Activated CD8-positive, alpha-beta memory T cell treated with anti-CD3 and anti-CD28 coated beads, Interleukin-2, amount 50 U/mL, for 4 hours (primary cell): ENCODE results near the gene PPAN.

Experiments used
- DNase-seq: peaks from one replicate; pipeline ENCODE4 v3.0.0-alpha.2; 2020

PPAN gene

DNA sequence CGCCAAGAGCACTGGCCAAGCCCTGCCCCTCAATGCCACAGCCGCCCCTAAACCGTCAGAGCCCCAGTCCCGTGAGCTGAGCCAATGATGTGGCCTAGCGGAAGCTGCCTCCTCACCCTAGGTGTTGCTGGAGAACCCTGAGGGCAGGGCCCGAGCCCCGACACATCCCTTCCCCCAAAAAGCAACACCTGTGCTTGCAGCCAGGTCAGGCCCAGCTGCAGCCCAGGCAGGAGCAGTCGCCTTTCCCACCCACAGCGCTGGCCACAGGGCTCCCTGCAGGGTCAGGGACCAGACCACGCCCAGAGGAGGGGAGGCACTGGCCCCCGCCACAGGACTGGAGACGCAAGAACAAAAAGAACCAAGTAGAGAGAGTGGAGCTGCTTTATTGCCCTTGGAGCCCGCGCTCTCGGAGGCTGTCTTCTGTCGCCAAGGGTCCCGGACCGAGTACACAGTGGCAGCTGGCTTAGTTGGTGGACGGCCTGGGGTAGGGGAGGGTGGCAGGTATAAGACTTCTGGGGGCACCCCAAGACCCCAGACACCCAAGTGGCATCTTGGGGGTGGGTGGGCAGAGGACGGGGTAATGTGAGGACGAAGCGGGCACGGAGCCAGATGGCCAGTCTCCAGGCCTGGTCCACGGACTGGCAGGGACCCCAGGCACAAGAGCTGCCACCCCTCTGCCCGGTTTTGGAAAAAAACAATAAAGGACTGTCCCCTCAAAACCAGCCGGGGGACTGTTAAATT, 8.7 kb downstream of the PPAN start:
- DNase-seq = peak; percentile 29

DNA sequence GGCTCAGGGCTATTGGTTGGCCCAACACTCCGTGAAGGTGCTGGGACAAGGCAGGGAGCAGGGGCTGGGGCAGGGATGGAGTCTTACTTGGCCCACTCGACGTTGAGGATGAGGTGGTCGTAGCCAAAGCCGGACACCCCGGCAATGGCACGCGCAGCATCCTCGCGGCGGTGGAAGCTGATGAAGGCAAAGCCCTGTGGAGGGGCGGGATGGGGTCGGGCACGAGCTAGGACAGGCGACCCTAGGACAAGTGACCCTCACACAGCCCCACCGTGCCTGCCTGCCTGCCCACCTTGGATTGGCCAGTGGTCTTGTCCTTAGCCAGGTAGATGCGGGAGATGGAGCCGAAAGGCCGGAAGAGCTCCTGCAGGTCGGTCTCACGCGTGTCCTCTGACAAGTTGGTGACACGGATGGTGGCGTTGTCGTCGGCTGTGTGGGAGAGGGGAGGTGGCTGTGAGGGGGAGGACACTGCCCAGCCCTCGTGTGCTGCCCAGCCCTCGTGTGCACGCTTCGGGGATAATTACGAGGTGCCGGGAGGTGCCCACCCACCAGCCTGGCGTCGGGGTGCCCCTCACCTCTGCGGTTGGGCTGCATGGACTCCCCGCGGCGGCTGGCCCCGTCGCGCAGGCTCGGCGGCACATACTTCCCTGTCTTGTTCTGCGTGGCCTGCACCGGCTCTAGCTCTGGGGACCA, 9.4 kb downstream of the PPAN start:
- no peak for DNase-seq

DNA sequence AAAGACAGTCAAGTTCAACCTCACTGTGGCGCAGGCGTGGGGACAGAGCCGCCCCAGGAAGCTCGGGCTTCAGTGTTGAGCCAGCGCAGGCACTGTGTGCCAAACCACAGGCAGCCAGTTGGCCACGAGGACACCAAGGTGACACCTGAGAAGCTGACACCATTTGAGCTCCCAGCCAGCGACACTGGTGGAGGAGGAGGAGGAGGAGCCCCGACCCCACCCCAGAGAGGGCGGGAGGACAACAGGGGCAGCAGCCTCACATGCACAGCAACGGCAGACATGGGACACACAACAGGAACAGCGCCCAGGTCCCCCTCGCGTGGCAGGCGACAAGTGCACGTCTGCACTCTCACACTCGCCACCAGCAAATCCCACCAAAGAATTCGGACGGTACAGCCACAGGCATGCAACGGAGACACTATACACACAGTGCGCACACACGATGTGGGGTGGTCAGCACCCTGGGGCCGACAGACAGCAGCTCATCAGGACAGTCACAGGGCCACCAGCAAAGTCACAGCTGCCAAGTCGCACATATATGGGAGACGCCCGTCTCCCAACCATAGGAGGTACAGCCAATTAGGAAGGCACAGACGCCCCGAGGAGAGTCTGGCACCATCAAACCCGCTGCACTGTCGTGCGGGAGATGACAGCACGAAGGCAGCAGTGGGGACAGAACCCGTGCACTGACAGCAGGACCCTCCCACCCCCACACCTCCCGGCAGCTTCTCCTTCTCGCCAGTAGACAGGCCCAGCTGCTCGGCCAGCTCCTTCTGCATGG, 10.1 kb downstream of the PPAN start:
- DNase-seq = no peak

DNA sequence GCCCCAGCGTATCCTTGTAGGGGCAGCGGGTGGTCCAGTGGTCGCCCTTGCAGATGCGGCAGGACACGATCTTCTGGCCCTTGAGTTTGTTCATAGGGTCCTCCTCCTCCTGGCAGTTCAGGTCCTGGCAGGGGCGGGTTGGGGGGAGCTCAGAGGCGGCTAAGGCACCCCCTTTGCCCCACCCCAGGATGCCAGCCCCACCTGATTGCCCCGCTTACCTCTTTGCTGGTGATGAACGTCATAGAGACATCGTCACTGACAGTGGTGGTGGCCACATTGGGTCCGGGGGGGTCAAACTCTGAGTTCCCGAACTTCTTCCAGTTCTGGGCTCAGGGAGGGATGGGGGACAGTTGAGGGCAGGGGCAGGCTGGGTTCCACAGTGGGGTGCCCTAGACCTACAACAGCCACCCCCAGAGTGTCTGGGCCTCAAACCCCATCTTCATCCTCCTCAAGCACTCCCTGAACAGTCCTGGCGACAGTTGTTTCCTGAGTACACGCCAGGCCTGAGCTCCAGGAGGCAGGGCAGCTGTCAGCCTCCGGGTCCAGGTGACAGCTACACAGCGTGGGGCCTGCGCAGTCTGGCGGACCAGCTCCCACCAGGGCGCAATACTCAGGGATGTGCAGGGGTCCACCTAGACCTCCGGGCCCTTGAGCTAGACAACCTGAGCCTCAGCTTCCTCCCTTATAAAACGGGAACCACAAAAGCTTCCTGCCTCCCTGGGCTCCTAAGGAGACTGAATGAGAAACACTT, 10.9 kb downstream of the PPAN start:
- no peak for DNase-seq

DNA sequence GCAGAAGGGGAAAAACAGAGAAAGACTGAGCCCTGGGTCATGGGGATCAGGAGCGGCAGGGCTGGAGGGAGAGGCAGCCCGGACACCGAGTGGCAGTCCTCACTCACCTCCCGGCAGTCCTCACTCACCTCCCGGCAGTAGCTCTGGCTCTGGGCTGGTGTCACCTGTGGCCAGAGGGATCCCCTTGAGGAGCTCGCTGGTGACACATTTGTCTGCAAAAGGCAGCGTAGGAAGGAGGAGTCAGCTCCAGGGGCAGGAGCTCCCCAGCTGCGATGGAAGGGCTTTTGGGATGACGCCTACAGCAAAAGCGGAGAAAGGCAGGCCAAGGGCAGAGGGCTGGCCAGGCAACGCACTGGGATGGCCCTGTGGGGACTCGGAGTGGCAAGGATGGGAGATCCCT, 12.8 kb downstream of the PPAN start:
- DNase-seq = no peak

DNA sequence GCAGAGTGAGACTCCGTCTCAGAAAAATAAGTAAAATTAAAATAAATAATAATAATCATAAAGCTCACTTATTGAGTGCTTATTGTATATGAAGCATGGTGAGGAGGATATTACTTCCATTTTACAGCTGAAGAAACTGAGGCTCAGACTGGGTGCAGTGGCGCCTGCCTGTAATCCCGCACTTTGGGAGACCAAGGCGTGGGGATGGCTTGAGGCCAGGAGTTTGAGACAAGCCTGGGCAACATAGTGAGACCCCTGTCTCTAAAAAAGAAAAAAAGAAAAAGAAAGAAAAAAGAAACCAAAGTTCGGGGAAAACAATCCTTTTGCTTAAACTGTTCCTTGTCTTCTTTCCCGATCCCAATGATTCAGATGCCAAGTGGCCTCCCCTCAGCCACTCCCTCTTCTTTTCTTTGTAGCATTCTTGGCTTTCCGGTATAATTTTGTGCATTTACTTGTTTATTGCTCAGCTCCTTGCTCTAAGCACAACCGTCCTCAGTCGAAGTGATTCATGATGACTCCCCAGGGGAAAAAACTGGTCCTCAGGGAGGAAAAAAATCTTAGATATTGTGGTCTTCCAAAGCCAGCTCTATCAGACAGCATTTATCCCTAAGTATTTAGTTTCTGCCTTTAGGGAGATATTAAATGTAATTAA, 14.5 kb downstream of the PPAN start:
- no peak for DNase-seq

DNA sequence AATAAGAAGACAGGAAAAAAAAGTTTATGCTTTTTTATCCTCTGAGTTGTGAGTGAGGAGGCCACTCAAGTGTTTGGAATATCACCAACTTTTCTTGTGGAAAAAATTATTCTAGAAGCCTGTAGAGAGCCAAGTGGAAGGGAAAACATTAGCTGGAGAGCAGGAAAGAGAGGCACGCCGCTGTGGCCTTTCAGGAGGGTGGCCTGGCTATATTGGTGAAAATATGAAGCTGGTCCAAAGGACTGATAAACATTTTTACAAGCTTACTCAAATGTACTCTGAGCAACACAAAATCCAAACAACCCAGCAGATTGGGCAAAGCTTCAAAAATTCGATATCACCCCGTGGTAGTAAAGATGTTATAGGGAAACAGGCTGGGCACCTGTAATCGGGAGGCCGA, 15.9 kb downstream of the PPAN start:
- DNase-seq = no peak

DNA sequence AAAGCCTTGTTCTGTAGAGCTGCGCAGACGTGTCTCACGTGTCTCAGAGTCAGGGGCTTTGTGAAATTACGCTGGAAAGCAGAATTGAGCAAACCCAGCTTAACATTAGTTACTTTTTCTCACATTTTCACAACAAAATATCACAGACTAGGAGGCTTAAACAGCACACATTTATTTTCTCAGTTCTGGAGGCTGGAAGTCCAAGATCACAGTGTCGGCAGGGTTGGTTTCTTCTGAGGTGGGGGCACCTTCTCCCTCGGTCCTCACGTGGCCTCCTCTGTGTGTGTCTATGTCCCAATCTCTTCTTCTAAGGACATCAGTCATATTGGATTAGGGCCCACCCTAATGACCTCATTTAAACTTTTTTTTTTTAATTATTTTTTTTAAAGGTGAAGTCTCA, 18.3 kb downstream of the PPAN start:
- no peak for DNase-seq

DNA sequence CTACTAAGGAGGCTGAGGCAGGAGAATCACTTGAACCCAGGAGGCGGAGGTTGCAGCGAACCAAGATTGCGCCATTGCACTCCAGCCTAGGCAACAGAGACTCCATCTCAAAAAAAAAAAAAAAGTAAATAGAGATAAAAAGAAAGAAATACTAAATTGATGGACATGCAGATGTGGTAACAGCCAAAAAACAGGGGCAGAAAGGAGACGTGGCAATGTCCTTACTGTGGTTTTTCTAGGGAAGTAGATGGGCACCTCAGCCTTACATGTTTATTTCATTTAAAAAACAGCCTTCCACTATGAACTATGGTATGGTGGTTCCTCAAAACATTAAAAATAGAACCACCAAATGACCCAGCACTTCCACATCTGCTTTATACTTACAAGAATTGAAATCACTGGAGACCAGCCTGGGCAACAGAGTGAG, 20.1 kb downstream of the PPAN start:
- DNase-seq = no peak

DNA sequence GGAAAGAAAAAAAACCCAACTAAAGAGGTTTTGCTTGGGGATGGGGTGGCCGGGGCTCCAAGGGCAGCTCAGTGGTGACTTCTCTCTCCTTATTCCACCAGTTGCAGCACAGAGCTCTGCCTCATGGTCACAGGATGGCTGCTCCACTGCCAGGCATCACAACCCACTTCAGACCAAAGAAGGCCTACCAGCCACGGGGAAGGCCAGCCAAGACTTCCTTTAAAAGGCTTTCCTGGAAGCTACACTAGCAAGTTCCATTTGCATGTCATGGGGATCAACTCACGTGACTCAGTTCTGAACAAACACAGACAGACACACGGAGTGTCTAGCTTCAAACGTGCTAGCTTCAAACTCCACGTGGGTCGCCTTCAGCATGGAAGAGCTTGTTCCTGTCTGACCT, 26.7 kb downstream of the PPAN start:
- DNase-seq = no peak

DNA sequence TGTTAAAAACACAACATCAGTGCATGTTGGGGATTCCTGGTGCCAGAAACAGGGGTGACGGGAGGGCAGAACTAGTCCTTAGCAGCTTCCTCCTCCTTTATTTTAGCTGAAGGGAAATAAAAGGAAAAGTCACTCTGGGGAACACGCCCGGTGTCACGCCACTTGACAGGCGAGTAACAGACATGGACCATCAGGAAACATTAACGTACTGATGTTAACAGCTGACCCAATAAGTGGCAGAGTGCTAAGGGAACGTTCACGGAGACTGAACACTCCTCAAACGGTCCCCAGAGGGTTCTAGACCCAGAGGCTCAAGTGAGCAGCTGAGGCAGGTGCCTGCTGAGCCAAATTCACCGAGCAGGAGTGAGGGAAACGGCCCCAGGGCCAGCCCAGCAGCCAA, 27.4 kb downstream of the PPAN start:
- DNase-seq = no peak

DNA sequence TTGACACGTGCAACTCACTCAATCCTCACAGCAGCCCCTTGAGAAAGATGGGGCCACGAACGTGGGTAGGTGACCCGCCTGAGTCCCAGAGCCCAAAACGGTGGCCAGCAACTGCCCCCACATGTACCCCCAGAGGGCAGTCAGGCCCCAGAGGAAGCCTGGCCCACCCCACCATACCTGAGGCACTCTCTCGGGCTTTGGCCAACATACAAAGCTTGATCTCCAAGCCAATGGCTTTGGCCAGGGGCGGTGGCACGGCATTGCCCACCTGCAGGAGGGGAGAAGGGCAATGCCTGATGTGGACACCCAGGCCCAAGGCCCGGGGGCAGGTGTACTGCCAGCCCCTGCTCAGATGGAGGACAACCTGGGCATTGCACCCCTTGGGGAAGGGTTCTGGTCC, 27.9 kb downstream of the PPAN start:
- no peak for DNase-seq

DNA sequence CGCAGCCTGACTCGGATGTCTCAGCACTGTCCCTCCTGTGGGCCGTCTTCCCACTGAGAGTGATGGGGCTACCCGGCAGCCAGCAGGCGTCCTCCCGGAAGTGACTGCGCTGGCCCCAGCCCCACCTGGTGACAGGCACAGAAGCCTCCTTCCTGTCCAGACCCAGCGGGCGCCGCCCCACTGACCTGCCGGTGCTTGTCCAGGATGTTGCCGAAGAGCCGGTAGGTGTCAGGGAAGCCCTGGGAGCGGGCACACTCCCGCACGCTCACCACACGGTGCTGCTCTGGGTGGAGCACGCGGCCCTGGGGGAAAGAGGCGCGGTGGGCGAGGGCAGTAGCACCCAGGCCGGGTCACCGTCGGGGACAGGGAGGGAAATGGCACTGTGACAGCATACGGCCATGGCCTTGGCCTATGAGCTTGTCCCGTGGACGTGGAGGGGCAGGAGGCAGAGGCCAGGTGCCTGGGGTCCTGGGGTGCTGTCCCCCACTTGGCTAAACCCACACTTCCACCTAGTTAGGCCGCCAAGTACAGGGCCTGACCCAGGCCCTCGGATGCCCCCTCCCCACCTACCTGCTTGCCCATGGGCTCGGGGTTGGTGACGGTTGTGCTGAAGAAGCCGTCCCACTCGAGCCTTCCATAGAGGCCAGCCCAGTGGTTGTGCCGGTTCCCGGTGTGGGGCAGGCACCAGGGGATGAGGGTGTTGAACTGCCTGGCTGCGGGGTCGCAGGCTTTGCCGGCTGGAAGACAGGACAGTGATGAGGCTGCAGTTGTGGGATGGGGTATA, 29.6 kb downstream of the PPAN start:
- no peak for DNase-seq

DNA sequence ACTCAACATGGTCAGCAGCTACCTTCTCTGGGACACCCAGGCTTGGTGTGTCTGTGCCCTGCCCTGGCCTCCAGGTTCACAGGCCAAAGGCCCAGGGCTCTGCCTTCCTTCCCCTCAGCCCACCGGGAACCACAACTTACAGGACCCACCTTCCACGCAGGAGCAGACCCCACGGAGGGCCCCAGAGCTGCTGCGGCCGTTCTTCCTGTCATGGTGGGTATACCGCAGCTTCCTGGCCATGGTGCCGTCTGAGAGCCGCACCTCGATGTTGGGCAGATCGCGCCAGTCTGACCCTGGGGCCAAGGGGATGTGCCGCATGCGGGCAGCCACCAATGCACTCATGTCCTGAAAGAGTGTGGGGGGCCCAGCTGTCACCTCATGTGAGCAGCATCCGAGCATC, 30.8 kb downstream of the PPAN start:
- no peak for DNase-seq

DNA sequence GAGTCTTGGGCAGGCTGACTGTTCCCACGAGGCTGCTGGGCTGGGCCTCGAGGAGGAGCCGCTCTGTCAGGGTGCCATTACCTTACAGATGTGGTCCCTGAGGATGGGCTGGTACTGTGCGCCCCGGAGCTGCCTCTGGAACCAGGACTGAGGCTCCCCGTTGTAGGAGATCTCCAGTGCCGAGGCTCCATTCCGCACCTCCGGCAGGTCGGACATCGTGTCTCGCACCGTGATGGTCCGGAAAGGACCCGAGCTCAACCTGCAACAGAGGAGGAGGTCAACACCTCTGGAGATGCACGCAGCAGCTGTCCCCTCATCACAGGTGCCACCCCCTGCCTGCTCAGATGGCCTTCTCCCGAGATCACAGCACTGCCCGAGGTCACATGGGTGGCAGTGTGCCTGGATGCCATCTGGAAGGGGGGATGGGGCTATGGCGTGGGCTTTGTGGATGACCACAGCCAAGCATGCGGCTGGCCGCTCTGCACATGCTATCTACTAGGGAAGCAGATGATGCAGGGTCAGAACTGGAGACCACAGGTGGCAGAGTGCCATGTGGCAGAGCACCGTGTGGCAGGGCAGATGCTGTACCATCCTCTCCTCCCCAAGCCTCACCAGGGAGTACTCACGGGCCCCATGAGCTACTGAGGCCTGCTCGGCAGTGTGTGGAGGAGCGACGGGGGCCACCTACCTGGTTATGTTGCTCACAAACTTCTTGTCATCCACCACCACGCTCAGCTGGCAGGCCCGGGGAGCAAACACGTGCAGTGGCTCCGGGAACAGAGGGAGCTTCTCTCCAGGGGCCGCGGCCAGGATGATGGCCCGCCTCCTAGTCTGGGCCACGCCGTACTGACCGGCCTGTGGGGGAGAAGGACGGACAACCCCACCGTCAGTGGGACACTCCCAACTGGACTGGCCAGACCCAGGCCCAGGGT, 31.9 kb downstream of the PPAN start:
- DNase-seq = no peak

DNA sequence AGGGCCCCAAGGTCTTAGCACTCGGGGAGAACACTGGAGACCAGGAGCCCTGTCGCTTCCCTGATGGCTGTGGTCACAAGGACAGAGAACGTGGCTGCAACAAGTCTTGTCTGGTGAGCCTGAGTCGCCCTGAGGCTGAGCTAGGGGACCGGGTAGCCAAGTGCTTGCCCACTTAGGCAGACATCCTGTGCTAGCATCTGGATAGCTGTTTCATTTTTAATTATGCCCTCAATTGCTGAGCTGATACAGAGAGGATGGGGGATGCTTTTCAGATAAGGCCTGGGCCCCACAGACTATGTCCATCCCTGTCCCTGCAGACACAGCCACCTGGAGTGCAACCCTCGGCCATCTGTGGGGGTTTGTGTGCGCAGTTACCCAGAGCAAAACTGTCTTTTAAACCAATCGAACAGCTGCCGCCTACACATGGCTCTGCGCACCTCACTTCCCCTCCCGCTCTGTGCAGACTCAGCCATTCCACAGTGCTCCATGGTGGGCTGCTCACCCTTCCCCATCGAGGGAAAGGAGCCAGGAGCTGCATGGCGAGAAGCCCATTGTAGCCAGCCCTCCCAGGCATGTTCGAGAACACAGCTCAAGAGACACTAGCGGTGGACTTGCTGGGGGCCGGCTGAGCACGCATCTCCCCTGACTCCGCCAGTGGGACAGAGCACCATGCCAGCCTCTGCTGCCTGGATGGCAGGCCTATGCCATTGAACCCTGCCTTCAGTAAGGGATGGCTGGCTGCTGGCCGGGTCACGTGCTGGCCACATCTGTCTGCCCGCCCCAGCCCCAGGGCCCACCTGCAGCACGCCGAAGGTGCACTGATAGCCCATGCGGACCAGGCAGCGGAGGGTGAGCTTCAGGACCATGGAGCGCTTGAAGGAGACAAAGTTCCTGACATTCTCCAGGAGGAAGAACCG, 33.0 kb downstream of the PPAN start:
- DNase-seq = no peak

DNA sequence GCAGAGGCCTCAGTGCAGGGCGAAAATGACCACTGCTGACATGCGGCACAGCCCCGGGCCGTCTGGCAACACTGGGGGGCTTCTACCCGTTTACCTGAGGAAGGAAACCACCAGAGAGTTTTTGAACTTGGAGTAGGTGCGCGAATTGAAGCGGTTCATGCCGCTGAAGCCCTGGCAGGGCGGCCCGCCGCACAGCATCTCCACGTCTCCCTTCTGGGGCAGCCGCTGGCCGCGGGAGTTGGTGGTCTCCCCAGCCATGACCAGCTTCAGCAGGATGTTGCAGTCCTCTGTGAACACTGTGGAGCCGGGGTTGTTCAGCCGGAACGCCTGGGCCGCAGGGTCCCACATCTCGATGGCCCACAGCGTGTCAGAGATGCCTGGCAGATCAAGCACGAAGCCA, 33.8 kb downstream of the PPAN start:
- DNase-seq = no peak

DNA sequence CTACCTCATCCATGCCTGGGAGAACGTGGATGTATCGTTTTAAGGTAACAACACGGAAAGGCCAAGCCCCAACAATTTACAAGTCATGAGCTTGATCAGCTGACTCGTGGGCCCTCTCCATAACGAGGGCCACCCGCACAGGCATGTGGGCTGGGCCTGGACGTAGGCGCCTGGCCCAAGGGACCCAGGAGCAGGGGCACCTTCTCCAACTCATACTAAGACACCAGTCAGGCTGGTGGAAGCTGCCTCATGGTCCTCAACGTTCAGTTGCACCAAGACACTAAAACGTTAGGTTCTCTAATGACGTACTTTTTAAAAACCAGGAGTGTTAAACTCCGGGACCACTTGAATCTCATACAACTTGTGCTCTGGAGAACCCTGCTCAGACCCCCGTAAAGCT, 35.3 kb downstream of the PPAN start:
- no peak for DNase-seq

DNA sequence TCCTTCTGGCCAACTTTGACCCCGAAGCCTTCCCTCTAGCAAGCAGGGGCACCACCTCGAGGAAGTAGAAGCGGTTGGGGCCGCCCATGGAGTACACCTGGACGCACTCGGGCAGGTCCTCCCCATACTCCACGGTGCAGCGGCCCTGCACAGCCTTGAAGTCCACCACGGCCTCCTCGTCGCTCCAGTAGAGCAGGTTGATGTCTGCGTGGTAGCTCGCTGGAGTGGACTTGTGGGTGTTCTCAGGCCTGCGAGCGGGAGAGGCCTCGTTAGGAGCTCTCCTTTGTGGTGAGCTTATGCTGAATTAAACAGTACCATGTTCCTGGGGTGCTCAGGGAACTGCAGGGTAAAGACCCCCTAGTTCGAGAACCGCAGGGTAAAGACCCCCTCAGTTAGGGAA, 35.8 kb downstream of the PPAN start:
- DNase-seq = no peak
